ENCODE results near the gene ZFP69.

DNA sequence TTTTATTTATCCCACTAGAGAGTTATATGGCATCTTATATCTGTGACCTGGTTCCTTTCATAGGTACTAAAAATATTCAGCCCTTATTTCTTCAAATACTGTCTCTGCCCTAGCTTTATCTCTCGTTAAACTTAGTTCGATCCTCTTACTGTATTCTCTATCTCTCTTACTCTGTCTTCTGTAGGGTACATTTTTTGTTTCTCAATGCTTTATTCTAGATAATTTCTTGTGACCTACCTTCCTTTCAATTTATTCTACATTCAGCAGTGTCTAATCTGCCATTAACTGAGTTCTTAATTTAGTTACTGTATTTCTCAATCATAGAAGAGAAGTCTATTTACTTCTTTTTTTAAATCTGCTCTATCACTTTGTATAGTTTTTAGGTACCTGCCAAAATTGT, 1.8 kb upstream of the ZFP69 start:
- TF ChIP-seq CTCF (conservative IDR thresholded peaks at IDR 0.05; ENCODE audit: low read depth, low read length) = no peak
- no peak for TF ChIP-seq EZH2 (IDR thresholded peaks at IDR 0.05; ENCODE audit: low read length, unreplicated experiment)
